B cell (primary cell): Measurements from ENCODE around the gene COASY. TPM values are rescaled to one million over a fixed set of nuclear protein-coding genes. Genes with fewer than 3 reads are reported as not detected.

ENCODE experiments used
- ATAC-seq: fragments of 200-7000 bp; cut with Tn5 transposase; one replicate; pipeline ENCODE4 v1.10.0; 2021; ENCODE audit warnings: low read depth, mild to moderate bottlenecking, moderate number of reproducible peaks, moderate library complexity
- CTCF ChIA-PET: fragments of 350-600 bp; sonication (Branson Sonifier 250); formaldehyde crosslinking; loops from one replicate; lab custom pipeline; 2021; ENCODE audit warnings: antibody characterized with exemption, inconsistent platforms; lab: Charles Lee
- POLR2A ChIA-PET: fragments of 350-600 bp; sonication (Branson Sonifier 250); formaldehyde crosslinking; loops from one replicate; lab custom pipeline; 2021; ENCODE audit warnings: antibody characterized with exemption; lab: Charles Lee
- DNase-seq: peaks from one replicate; pipeline ENCODE4 v3.0.0; 2013
- H2AFZ ChIP-seq: 2 replicates; pipeline ENCODE4 v1.6.1; 2012; ENCODE audit warnings: mild to moderate bottlenecking, low read depth, low read length; ENCODE audit not compliant: insufficient read depth, poor library complexity, severe bottlenecking
- H3K27ac ChIP-seq, 2 donors: 1 replicate in 1 of 2; 2 replicates in 1 of 2; pipeline ENCODE4 v1.5.1; 2012 to 2013; ENCODE audit warnings: low read length in 2 of 2, mild to moderate bottlenecking in 2 of 2, moderate library complexity in 1 of 2
- H3K27me3 ChIP-seq, 4 experiments: fragments of 200-600 bp in 1 of 4; sonication (generic) in 1 of 4; replicated peaks in 1 of 4; 1 replicate in 2 of 4; 2 replicates in 2 of 4; pipeline versions ENCODE4 v1.6.1 to v1.7.0; 2013 to 2016; ENCODE audit warnings: low read length in 3 of 4, mild to moderate bottlenecking in 2 of 4, mixed read lengths in 1 of 4, moderate library complexity in 1 of 4; ENCODE audit not compliant: insufficient read depth in 4 of 4, control insufficient read depth in 3 of 4; ENCODE audit errors: control extremely low read depth in 1 of 4
- H3K36me3 ChIP-seq, 2 experiments: replicated peaks in 1 of 2; 1 replicate in 1 of 2; 2 replicates in 1 of 2; pipeline versions ENCODE4 v1.6.1 to v1.7.1; 2013; ENCODE audit warnings: low read length in 1 of 2; ENCODE audit not compliant: insufficient read depth in 2 of 2, control insufficient read depth in 1 of 2; ENCODE audit errors: control extremely low read depth in 1 of 2, extremely low read depth in 1 of 2
- H3K4me1 ChIP-seq, 2 donors: fragments of 200-600 bp in 1 of 2; sonication (generic) in 1 of 2; 1 replicate in 1 of 2; 2 replicates in 1 of 2; pipeline versions ENCODE4 v1.5.1 to v1.6.1; 2013 to 2017; ENCODE audit warnings: low read length in 2 of 2; ENCODE audit not compliant: control insufficient read depth in 2 of 2, insufficient read depth in 2 of 2
- H3K4me2 ChIP-seq: replicated peaks from 2 replicates; pipeline ENCODE3; 2012; ENCODE audit warnings: mild to moderate bottlenecking, low read depth, low read length; ENCODE audit not compliant: poor library complexity, severe bottlenecking
- H3K4me3 ChIP-seq, 5 experiments: fragments of 200-600 bp in 1 of 5; sonication (generic) in 1 of 5; 1 replicate in 3 of 5; 2 replicates in 2 of 5; pipeline versions ENCODE4 v1.5.1 to v1.7.0; 2011 to 2016; ENCODE audit warnings: low read length in 4 of 5, mild to moderate bottlenecking in 4 of 5, low read depth in 2 of 5, control low read depth in 1 of 5, moderate library complexity in 1 of 5; ENCODE audit not compliant: insufficient read depth in 1 of 5; ENCODE audit errors: control extremely low read depth in 1 of 5, extremely low read depth in 1 of 5
- H3K79me2 ChIP-seq: fragments of 200-600 bp; sonication (generic); one replicate; pipeline ENCODE4 v1.6.0; 2016; ENCODE audit warnings: low read length; ENCODE audit not compliant: control insufficient read depth, insufficient read depth
- H3K9ac ChIP-seq: fragments of 200-600 bp; sonication (generic); 2 replicates; pipeline ENCODE4 v1.6.1; 2017; ENCODE audit warnings: mild to moderate bottlenecking, low read length, moderate library complexity
- H3K9me3 ChIP-seq, 3 donors: one replicate each; pipeline versions ENCODE4 v1.6.1 to v1.7.1; 2013; ENCODE audit warnings: low read length in 2 of 3; ENCODE audit not compliant: control insufficient read depth in 2 of 3, insufficient read depth in 1 of 3; ENCODE audit errors: control extremely low read depth in 1 of 3
- H4K20me1 ChIP-seq: 2 replicates; pipeline ENCODE4 v1.6.0; 2012; ENCODE audit warnings: mild to moderate bottlenecking, low read length; ENCODE audit not compliant: insufficient read depth, control insufficient read depth, poor library complexity, severe bottlenecking
- H3K27ac Mint-ChIP-seq: one replicate; pipeline ENCODE4 v1.8.0; 2021; ENCODE audit warnings: mixed read lengths
- H3K27me3 Mint-ChIP-seq: one replicate; pipeline ENCODE4 v1.8.0; 2021; ENCODE audit warnings: mixed read lengths
- H3K4me1 Mint-ChIP-seq: one replicate; pipeline ENCODE4 v1.8.0; 2021; ENCODE audit warnings: mixed read lengths
- H3K4me3 Mint-ChIP-seq: one replicate; pipeline ENCODE4 v1.8.0; 2021; ENCODE audit warnings: mixed read lengths
- H3K9me3 Mint-ChIP-seq: one replicate; pipeline ENCODE4 v1.8.0; 2022; ENCODE audit warnings: mixed read lengths; ENCODE audit not compliant: insufficient read depth
- CTCF ChIP-seq: fragments of 200-600 bp; IDR thresholded peaks from one replicate; pipeline ENCODE4 v1.8.0; 2022; ENCODE audit warnings: antibody characterized with exemption, mild to moderate bottlenecking
- EZH2 ChIP-seq: IDR thresholded peaks from 2 replicates; pipeline ENCODE4 v1.6.1; 2012; ENCODE audit warnings: borderline replicate concordance, low read depth, mild to moderate bottlenecking, moderate library complexity, low read length; ENCODE audit not compliant: insufficient read depth, poor library complexity, severe bottlenecking
- WGBS: methylation state at CpG from one replicate; pipeline ENCODE4 v1.1.5; 2013; ENCODE audit warnings: missing lambda C conversion rate; ENCODE audit not compliant: insufficient coverage; 5-methylcytosine and 5-hydroxymethylcytosine counted together
- intact Hi-C: fragments of 100-400 bp; cut with micrococcal nuclease; formaldehyde crosslinking; loops from one replicate; pipeline ENCODE4 v1.10.0; 2022
- polyA plus RNA-seq: library from polyadenylated mRNA; depleted of rRNA; stranded (reverse); fragments of >200 nt; gene quantifications from 2 replicates; pipeline ENCODE4 v1.2.3, GENCODE V29; 2012
- total RNA-seq, 2 donors: library from RNA; stranded (reverse); fragments of 120-200 nt in 1 of 2; gene quantifications; 1 replicate in 1 of 2; 2 replicates in 1 of 2; pipeline versions ENCODE4 v1.2.3 to v1.2.4, GENCODE V29; 2013 to 2022

The COASY gene
- total and polyA plus RNA-seq, 2 donors (not counting 1 experiment from before 2014, with no cell fraction given): 76.6 to 82.3 TPM

- intact Hi-C loops: no loop called here
- Histone ChIP-seq H2AFZ (no peak overlapping the region), H3K9ac (no peak overlapping the region), H3K36me3 (peaks cover 0 to 35% of the 10 kb centered on the region in 2 experiments), H3K4me3 (no peak overlapping the region), H3K27ac (no peak overlapping the region), H3K9me3 (no peaks in the 10 kb centered on the region), H3K27me3 (no peaks in the 10 kb centered on the region), H3K4me2 (no peak overlapping the region), H3K4me1 (peaks cover 3 to 8% of the 10 kb centered on the region in 2 donors), H4K20me1 (no peaks in the 10 kb centered on the region), H3K79me2 (no peaks in the 10 kb centered on the region)
- 97% methylated on average over 8 of the region's 8 CpGs for WGBS
- Mint-ChIP-seq H3K27me3 (no peaks in the 10 kb centered on the region), H3K27ac (no peak overlapping the region), H3K4me1 (peaks cover 5% of the 10 kb centered on the region), H3K9me3 (no peaks in the 10 kb centered on the region), H3K4me3 (no peak overlapping the region)
- ChIA-PET CTCF (no interaction called here), POLR2A (no interaction called here)
- no peak for TF ChIP-seq CTCF
- no peak for TF ChIP-seq EZH2
- ATAC-seq: no peak
- DNase-seq: peak; percentile 7
Observed at GRCh38 chr17:42522798-42523278, 39.1 kb upstream of the COASY start.

GRCh38 chr17:42525221-42525620, 36.7 kb upstream of the COASY start:
- no peak overlapping the region for H2AFZ ChIP-seq
- peaks cover 0 to 25% of the 10 kb centered on the region in 2 experiments for H3K36me3 ChIP-seq
- ATAC-seq (no peak), DNase-seq (no peak)
- H3K27ac ChIP-seq: no peak overlapping the region
- no peak overlapping the region for H3K4me3 ChIP-seq
- H3K4me1 ChIP-seq: peaks cover 9 to 19% of the 10 kb centered on the region in 2 donors
- no peaks in the 10 kb centered on the region for H3K79me2 ChIP-seq
- no peaks in the 10 kb centered on the region for H4K20me1 ChIP-seq
- no peaks in the 10 kb centered on the region for H3K9me3 ChIP-seq
- H3K9me3 Mint-ChIP-seq: no peaks in the 10 kb centered on the region
- intact Hi-C loops: no loop called here
- no peaks in the 10 kb centered on the region for H3K27me3 Mint-ChIP-seq
- WGBS: no CpG with 5 or more reads among the region's 2 CpGs
- POLR2A ChIA-PET: no interaction called here
- no peak overlapping the region for H3K4me3 Mint-ChIP-seq
- CTCF ChIA-PET: interaction anchor here (0.5 to 1.9 kb wide), 4 partner anchors 54 to 141 kb away, joined by 3 to 5 read pairs (median 4); no protein-coding TSS in a partner anchor
- H3K27ac Mint-ChIP-seq: no peak overlapping the region
- H3K4me1 Mint-ChIP-seq: peaks cover 11% of the 10 kb centered on the region
- TF ChIP-seq CTCF: no peak
- TF ChIP-seq EZH2: no peak
- H3K9ac ChIP-seq: no peak overlapping the region
- no peak overlapping the region for H3K4me2 ChIP-seq
- no peaks in the 10 kb centered on the region for H3K27me3 ChIP-seq
